ENCODE results near the gene SIRT6.

Gene SIRT6

GRCh38 chr19:4210166-4210731 lies 27.9 kb upstream of the SIRT6 start:
- no peak overlapping the region for H3K4me3 ChIP-seq (ENCODE audit: control insufficient read depth, low read depth, low read length)
- no peak for TF ChIP-seq CTCF (conservative IDR thresholded peaks at IDR 0.05; ENCODE audit: control insufficient read depth, insufficient read depth, low read depth, low read length)
- DNase-seq (ENCODE audit: low read depth) = no peak

GRCh38 chr19:4208385-4209094 lies 26.2 kb upstream of the SIRT6 start:
- no peak overlapping the region for H3K4me3 ChIP-seq (ENCODE audit: control insufficient read depth, low read depth, low read length)
- TF ChIP-seq CTCF (conservative IDR thresholded peaks at IDR 0.05; ENCODE audit: control insufficient read depth, insufficient read depth, low read depth, low read length) = peak; percentile 32
- DNase-seq (ENCODE audit: low read depth) = peak; percentile 37

- no peak overlapping the region for H3K4me3 ChIP-seq (ENCODE audit: control insufficient read depth, low read depth, low read length)
- peak; percentile 17 for TF ChIP-seq CTCF (conservative IDR thresholded peaks at IDR 0.05; ENCODE audit: control insufficient read depth, insufficient read depth, low read depth, low read length)
- DNase-seq (ENCODE audit: low read depth) = peak; percentile 28
These were observed 24.6 kb upstream of the SIRT6 start for GRCh38 chr19:4206818-4207484.

GRCh38 chr19:4201798-4202197 lies 19.4 kb upstream of the SIRT6 start:
- H3K4me3 ChIP-seq (ENCODE audit: control insufficient read depth, low read depth, low read length) = no peak overlapping the region
- DNase-seq (ENCODE audit: low read depth) = no peak
- TF ChIP-seq CTCF (conservative IDR thresholded peaks at IDR 0.05; ENCODE audit: control insufficient read depth, insufficient read depth, low read depth, low read length) = no peak

- DNase-seq (ENCODE audit: low read depth) = no peak
- no peak overlapping the region for H3K4me3 ChIP-seq (ENCODE audit: control insufficient read depth, low read depth, low read length)
- TF ChIP-seq CTCF (conservative IDR thresholded peaks at IDR 0.05; ENCODE audit: control insufficient read depth, insufficient read depth, low read depth, low read length) = no peak
These were observed 18.7 kb upstream of the SIRT6 start for GRCh38 chr19:4200940-4201542.

GRCh38 chr19:4199699-4200293 lies 17.4 kb upstream of the SIRT6 start:
- no peak for TF ChIP-seq CTCF (conservative IDR thresholded peaks at IDR 0.05; ENCODE audit: control insufficient read depth, insufficient read depth, low read depth, low read length)
- no peak overlapping the region for H3K4me3 ChIP-seq (ENCODE audit: control insufficient read depth, low read depth, low read length)
- no peak for DNase-seq (ENCODE audit: low read depth)
